A673 (cell line): ENCODE measurements around the gene LARGE2. TPM values are rescaled to one million over a fixed set of nuclear protein-coding genes. Genes with fewer than 3 reads are reported as not detected.

Source experiments
- BruUV-seq: library from RNA; stranded (reverse); fragments of 400-500 nt; replicated peaks from 2 replicates; lab custom pipeline; 2021; lab: Mats Ljungman, UMichigan
- CTCF ChIA-PET: fragments of 300-600 bp; sonication (Branson Sonifier 250); formaldehyde crosslinking; loops from one replicate; lab custom pipeline; 2022; ENCODE audit warnings: antibody characterized with exemption; lab: Charles Lee
- POLR2A ChIA-PET: fragments of 300-600 bp; sonication (Branson Sonifier 250); formaldehyde crosslinking; loops from one replicate; lab custom pipeline; 2022; ENCODE audit warnings: antibody characterized with exemption; ENCODE audit not compliant: low non-redundant PET; lab: Charles Lee
- DNase-seq: peaks from one replicate; pipeline ENCODE4 v3.0.0-alpha.2; 2015; ENCODE audit warnings: low spot score
- H3K27ac ChIP-seq: fragments of 200-600 bp; sonication (generic); 2 replicates; pipeline ENCODE4 v1.5.1; 2016; ENCODE audit warnings: mixed run types, low read depth, mild to moderate bottlenecking, mixed read lengths, antibody characterized with exemption, low read length; ENCODE audit not compliant: poor library complexity, severe bottlenecking
- H3K27me3 ChIP-seq: fragments of 200-600 bp; sonication (generic); replicated peaks from 2 replicates; pipeline ENCODE4 v1.6.1; 2017; ENCODE audit warnings: mixed run types, low read depth, mild to moderate bottlenecking, mixed read lengths, antibody characterized with exemption, low read length; ENCODE audit not compliant: insufficient read depth, poor library complexity
- H3K36me3 ChIP-seq: fragments of 200-600 bp; sonication (generic); 2 replicates; pipeline ENCODE4 v1.6.1; 2016; ENCODE audit warnings: mixed run types, mild to moderate bottlenecking, mixed read lengths, antibody characterized with exemption, low read length; ENCODE audit not compliant: insufficient read depth, poor library complexity, severe bottlenecking
- H3K4me1 ChIP-seq: fragments of 200-600 bp; sonication (generic); 2 replicates; pipeline ENCODE4 v1.6.1; 2017; ENCODE audit warnings: mixed run types, mild to moderate bottlenecking, mixed read lengths, antibody characterized with exemption, low read length; ENCODE audit not compliant: insufficient read depth, poor library complexity, severe bottlenecking
- H3K4me3 ChIP-seq: fragments of 200-600 bp; sonication (generic); 2 replicates; pipeline ENCODE4 v1.5.1; 2016; ENCODE audit warnings: low read depth, mixed run types, mild to moderate bottlenecking, mixed read lengths, low read length; ENCODE audit not compliant: poor library complexity, severe bottlenecking
- H3K9me3 ChIP-seq: fragments of 200-600 bp; sonication (generic); 2 replicates; pipeline ENCODE4 v1.6.1; 2016; ENCODE audit warnings: mixed run types, low read depth, mild to moderate bottlenecking, mixed read lengths, antibody characterized with exemption, low read length; ENCODE audit not compliant: poor library complexity, severe bottlenecking
- EZH2 ChIP-seq: fragments of 200-600 bp; sonication (generic); IDR thresholded peaks from 2 replicates; pipeline ENCODE4 v1.6.1; 2017; ENCODE audit warnings: borderline replicate concordance, low read depth, mild to moderate bottlenecking, mixed read lengths, antibody characterized with exemption, low read length; ENCODE audit not compliant: poor library complexity, severe bottlenecking
- intact Hi-C: fragments of 100-400 bp; cut with micrococcal nuclease; formaldehyde crosslinking; loops from one replicate; pipeline ENCODE4 v1.10.0; 2022; ENCODE audit not compliant: unreplicated experiment
- total RNA-seq: library from RNA; stranded (reverse); gene quantifications from 2 replicates; pipeline ENCODE4 v1.2.3, GENCODE V29; 2021
- TF ChIP-seq, protein P1 (sequence below): fragments of 300-800, 200-600 bp; sonication (generic); conservative IDR thresholded peaks from 2 replicates; pipeline ENCODE4 v1.5.1; 2017; ENCODE audit warnings: low read depth, mild to moderate bottlenecking, antibody characterized with exemption, low read length, moderate library complexity, mixed read lengths

LARGE2 gene
- total RNA-seq, 1 experiment from 2014 or later: 9.1 TPM

DNA sequence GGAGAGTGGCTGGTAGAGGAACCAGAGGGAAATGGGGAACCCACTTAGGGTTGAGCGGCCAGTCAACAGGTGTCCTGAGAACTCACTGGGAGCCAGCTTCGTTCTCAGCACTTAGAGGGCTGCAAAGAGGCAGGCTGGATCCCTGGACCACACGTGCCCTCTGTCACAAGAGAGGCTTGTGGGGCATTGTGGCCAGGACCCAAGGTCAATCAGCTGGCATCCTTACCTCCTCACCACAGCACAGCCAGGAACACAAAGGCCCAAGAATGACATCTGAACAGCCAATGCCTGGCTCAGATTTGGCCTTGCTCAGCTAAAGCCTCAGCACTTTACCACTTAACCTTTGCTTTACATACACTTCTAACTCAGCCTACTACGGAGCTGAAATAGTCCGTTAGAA lies 29.6 kb upstream of the LARGE2 start:
- H3K36me3 ChIP-seq: no peaks in the 10 kb centered on the region
- CTCF ChIA-PET: no interaction called here

DNA sequence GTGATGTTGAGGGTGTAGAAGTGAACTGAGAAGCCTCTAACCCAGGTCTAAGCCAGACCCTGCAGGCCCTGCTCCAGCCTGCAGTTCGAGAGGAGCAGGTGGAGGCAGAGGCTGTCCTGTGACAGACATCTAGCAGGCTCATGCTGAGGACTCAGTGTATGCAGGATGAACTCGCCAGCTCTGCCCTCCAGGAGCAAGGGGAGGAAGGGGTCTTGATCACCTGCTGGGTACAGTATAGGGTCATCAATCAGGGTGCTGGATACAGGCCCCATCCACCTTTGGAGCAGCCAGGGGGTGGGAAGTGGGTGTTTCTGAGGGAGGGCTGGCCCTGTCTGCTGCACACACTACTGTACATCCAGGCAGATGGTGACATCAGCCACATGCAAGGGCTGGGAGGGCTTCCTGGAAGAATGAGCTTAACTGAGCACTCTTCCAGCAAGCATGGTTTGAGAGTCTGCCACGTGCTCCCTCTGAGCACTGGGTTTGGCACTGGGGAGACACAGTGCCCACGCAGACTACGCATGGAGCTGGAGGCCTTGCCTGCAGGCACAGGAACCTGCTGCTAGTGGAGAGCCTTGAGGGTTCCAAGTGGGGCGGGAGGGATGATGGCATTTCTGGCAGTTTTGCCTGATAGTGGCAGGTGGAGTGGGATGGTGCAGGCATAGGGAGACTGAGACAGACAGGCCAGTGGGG lies 27.8 kb upstream of the LARGE2 start:
- H3K4me3 ChIP-seq: no peak overlapping the region
- DNase-seq: no peak
- intact Hi-C loops: no loop called here
- H3K36me3 ChIP-seq: no peaks in the 10 kb centered on the region
- BruUV-seq: no TSS peak
- H3K9me3 ChIP-seq: no peaks in the 10 kb centered on the region
- ChIA-PET CTCF (no interaction called here), POLR2A (no interaction called here)
- no peak overlapping the region for H3K27ac ChIP-seq
- no peaks in the 10 kb centered on the region for H3K27me3 ChIP-seq
- peaks cover 16% of the 10 kb centered on the region for H3K4me1 ChIP-seq
- TF ChIP-seq EZH2: no peak
- TF ChIP-seq, protein P1, sequence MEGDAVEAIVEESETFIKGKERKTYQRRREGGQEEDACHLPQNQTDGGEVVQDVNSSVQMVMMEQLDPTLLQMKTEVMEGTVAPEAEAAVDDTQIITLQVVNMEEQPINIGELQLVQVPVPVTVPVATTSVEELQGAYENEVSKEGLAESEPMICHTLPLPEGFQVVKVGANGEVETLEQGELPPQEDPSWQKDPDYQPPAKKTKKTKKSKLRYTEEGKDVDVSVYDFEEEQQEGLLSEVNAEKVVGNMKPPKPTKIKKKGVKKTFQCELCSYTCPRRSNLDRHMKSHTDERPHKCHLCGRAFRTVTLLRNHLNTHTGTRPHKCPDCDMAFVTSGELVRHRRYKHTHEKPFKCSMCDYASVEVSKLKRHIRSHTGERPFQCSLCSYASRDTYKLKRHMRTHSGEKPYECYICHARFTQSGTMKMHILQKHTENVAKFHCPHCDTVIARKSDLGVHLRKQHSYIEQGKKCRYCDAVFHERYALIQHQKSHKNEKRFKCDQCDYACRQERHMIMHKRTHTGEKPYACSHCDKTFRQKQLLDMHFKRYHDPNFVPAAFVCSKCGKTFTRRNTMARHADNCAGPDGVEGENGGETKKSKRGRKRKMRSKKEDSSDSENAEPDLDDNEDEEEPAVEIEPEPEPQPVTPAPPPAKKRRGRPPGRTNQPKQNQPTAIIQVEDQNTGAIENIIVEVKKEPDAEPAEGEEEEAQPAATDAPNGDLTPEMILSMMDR: no peak

More for the DNA sequence above, 29.6 kb upstream of the LARGE2 start:
- BruUV-seq: no TSS peak
- no peak for DNase-seq
- no peak overlapping the region for H3K4me3 ChIP-seq
- H3K4me1 ChIP-seq: peaks cover 8% of the 10 kb centered on the region
- H3K27me3 ChIP-seq: no peaks in the 10 kb centered on the region
- TF ChIP-seq, protein P1: no peak
- TF ChIP-seq EZH2: no peak
- no peak overlapping the region for H3K27ac ChIP-seq
- no peaks in the 10 kb centered on the region for H3K9me3 ChIP-seq
- POLR2A ChIA-PET: no interaction called here
- intact Hi-C loops: no loop called here

DNA sequence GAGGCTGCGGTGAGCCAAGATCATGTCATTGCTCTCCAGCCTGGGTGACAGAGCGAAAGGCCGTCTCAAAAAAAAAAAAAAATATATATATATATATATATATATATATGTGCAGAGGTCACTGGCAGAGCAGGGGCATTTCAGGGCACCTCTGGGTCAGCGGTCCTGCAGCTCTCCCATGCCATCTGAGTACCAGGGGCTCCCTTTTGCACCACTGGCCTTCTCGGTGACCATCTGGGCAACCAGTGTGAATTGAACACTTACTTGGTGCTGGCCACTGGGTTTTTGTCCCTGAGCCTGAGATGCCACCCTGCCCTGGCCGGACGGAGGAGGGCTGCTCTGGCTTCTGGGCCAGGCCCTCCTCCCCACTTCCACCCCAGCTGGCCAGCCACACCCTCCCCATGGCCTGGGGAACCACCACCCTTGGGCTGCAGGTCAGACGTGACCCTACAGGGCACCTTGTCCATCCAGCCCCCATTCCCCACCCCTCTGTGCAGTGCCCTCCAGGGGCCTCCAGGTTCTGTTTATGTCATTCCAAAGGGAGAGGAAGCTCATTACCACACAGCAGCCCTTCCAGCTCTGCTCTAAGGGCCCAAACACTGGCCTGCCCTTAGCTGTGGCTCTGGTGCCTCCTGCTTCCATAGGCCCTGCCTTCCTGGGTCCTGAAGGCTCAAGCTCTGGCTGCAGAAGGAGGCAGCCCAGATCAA lies 26.8 kb upstream of the LARGE2 start:
- ChIA-PET CTCF (no interaction called here), POLR2A (interaction anchor here (0.5 kb wide), 1 partner anchor 121 kb away, joined by 5 read pairs; no protein-coding TSS in a partner anchor)
- no peak for TF ChIP-seq EZH2
- TF ChIP-seq, protein P1: no peak
- H3K9me3 ChIP-seq: no peaks in the 10 kb centered on the region
- H3K27me3 ChIP-seq: no peaks in the 10 kb centered on the region
- H3K4me3 ChIP-seq: no peak overlapping the region
- H3K36me3 ChIP-seq: no peaks in the 10 kb centered on the region
- no peak overlapping the region for H3K27ac ChIP-seq
- BruUV-seq: no TSS peak
- H3K4me1 ChIP-seq: peaks cover 21% of the 10 kb centered on the region
- intact Hi-C loops: no loop called here
- no peak for DNase-seq
